ENCODE measurements around the gene FAM168B. TPM values are rescaled to one million over a fixed set of nuclear protein-coding genes. Genes with fewer than 3 reads are reported as not detected.

Gene FAM168B
- total RNA-seq, 1 experiment from 2014 or later, result 81.4 TPM

DNA sequence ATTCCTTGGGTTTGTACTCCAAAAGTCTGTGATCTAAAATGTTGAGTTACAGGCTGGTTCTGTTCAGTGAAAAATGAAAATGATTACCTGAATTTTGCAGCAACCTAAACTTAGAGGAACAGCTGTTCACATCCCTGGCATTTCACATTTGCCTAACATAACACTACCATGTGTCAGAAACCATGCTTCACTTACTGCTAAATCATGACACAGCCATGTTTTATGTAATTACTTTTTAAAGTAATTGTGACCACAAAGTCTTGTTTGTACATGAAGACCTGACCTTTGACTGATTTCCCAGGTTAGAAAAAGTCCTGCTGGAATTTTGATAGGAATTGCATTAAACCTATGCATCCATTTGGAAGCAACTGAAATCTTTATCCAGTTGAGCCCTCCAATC lies 79.1 kb downstream of the FAM168B start:
- Histone ChIP-seq H3K79me2 (ENCODE audit: insufficient read depth, low read length) (no peaks in the 10 kb centered on the region), H4K5ac (ENCODE audit: insufficient read length, low read depth, low read length) (no peak overlapping the region), H3K56ac (ENCODE audit: insufficient read length, low read depth, low read length) (no peak overlapping the region), H3K23me2 (ENCODE audit: insufficient read length, low read depth, low read length, poor library complexity, severe bottlenecking) (no peaks in the 10 kb centered on the region), H2BK20ac (ENCODE audit: low read depth, low read length, poor library complexity, severe bottlenecking) (no peak overlapping the region), H4K20me1 (ENCODE audit: control insufficient read depth, insufficient read depth, insufficient read length) (no peaks in the 10 kb centered on the region), H3K27ac (ENCODE audit: insufficient read length, low read depth, low read length) (no peak overlapping the region), H3K79me1 (ENCODE audit: insufficient read depth, low read depth, low read length, poor library complexity, severe bottlenecking) (no peaks in the 10 kb centered on the region), H4K8ac (replicated peaks; ENCODE audit: insufficient read length, low read depth, low read length) (no peak overlapping the region), H3K23ac (ENCODE audit: insufficient read length, low read depth, low read length) (no peak overlapping the region), H2AK5ac (ENCODE audit: insufficient read length, low read length) (no peak overlapping the region), H2BK120ac (ENCODE audit: low read depth, low read length, poor library complexity, severe bottlenecking) (no peak overlapping the region), H4K91ac (ENCODE audit: insufficient read length, low read depth, low read length) (no peak overlapping the region), H3K14ac (ENCODE audit: insufficient read depth, low read length) (no peak overlapping the region), H2BK12ac (ENCODE audit: insufficient read length, low read depth, low read length) (no peak overlapping the region), H3K18ac (ENCODE audit: insufficient read length, low read depth, low read length) (no peak overlapping the region), H3K4me1 (ENCODE audit: insufficient read depth, low read length) (no peaks in the 10 kb centered on the region), H2BK15ac (ENCODE audit: low read depth, low read length) (no peak overlapping the region), H3T11ph (ENCODE audit: low read length) (no peak overlapping the region), H2BK5ac (ENCODE audit: insufficient read length, low read length) (no peak overlapping the region), H3K4me2 (ENCODE audit: insufficient read depth, insufficient read length, low read length) (no peak overlapping the region), H3K4ac (ENCODE audit: low read depth, low read length) (no peak overlapping the region), H3K9ac (ENCODE audit: extremely low read depth, insufficient read length, low read length) (no peak overlapping the region), H3K9me3 (ENCODE audit: control insufficient read depth, low read depth, low read length) (no peaks in the 10 kb centered on the region), H3K27me3 (ENCODE audit: insufficient read depth, low read length) (no peaks in the 10 kb centered on the region), H2AFZ (ENCODE audit: low read length) (no peak overlapping the region)
- Mint-ChIP-seq H3K9me3 (no peaks in the 10 kb centered on the region), H3K4me3 (no peak overlapping the region), H3K27ac (no peak overlapping the region), H3K36me3 (ENCODE audit: insufficient read depth in 1 of 3, low read depth in 3 of 3) (no peaks in the 10 kb centered on the region; a peak in 1 of 7 replicates), H3K4me1 (peaks cover 14 to 18% of the 10 kb centered on the region in 2 experiments), H3K27me3 (ENCODE audit: low read depth) (peaks cover 1% of the 10 kb centered on the region; the same call in 1 of the 2 replicates)
- no peak for TF ChIP-seq CTCF (conservative IDR thresholded peaks at IDR 0.05)
- DNase-seq, result no peak

Data from H9 (cell line).